H1 (cell line): ENCODE data around the gene SCMH1.

Experiments used
- CTCF ChIP-seq, 3 experiments: IDR thresholded peaks; 1 replicate in 2 of 3; 2 replicates in 1 of 3; pipeline versions ENCODE4 v1.5.1 to v1.6.1; 2011; ENCODE audit warnings: low read length in 3 of 3, mild to moderate bottlenecking in 3 of 3, inconsistent platforms in 2 of 3, low read depth in 1 of 3, moderate library complexity in 1 of 3; ENCODE audit not compliant: insufficient read depth in 1 of 3; ENCODE audit errors: control extremely low read depth in 1 of 3
- KDM4A ChIP-seq: IDR thresholded peaks from one replicate; pipeline ENCODE4 v1.7.1; 2012; ENCODE audit warnings: low read depth, mild to moderate bottlenecking, moderate library complexity, low read length, inconsistent platforms; ENCODE audit not compliant: severe bottlenecking
- RXRA ChIP-seq: IDR thresholded peaks from 2 replicates; pipeline ENCODE4 v1.6.1; 2011; ENCODE audit warnings: low read depth, mild to moderate bottlenecking, low read length, moderate library complexity; ENCODE audit not compliant: insufficient read depth
- TAF7 ChIP-seq: optimal IDR thresholded peaks from 2 replicates; pipeline ENCODE3; 2011; ENCODE audit warnings: low read depth, mild to moderate bottlenecking, inconsistent platforms, low read length, moderate library complexity, borderline replicate concordance
- TF ChIP-seq, protein P1 (sequence below): IDR thresholded peaks from 2 replicates; pipeline ENCODE4 v1.6.1; 2011; ENCODE audit warnings: low read length, improper control_type of control experiment

DNA sequence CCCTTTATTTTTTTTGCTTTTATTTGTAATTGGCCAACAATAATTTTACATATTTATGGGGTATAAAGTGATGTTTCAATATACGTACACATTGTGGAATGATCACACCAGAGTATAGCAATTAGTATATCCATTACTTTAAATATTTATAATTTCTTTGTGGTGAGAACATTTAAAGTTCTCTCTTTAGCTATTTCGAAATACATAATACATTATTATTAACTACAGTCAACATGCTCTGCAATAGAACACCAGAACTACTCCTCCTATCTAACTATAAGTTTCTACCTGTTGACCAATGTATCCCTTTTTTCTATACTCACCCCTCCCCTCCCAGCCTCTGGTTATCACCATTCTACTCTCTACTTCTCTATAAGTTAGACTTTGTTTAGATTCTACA, 77.4 kb downstream of the SCMH1 start:
- no peak for TF ChIP-seq KDM4A
- no peak for TF ChIP-seq CTCF (IDR thresholded peaks at IDR 0.05; ENCODE audit: control extremely low read depth in 1 of 3, insufficient read depth in 1 of 3, low read depth in 1 of 3, low read length in 3 of 3)
- no peak for TF ChIP-seq RXRA
- TF ChIP-seq TAF7 = no peak
- TF ChIP-seq, protein P1, sequence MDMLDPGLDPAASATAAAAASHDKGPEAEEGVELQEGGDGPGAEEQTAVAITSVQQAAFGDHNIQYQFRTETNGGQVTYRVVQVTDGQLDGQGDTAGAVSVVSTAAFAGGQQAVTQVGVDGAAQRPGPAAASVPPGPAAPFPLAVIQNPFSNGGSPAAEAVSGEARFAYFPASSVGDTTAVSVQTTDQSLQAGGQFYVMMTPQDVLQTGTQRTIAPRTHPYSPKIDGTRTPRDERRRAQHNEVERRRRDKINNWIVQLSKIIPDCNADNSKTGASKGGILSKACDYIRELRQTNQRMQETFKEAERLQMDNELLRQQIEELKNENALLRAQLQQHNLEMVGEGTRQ = no peak
